Common myeloid progenitor, CD34-positive (primary cell): ENCODE results near the gene HTR5A.

Source experiments
- CTCF ChIA-PET: fragments of 350-600 bp; sonication (Branson Sonifier 250); formaldehyde crosslinking; loops from one replicate; lab custom pipeline; 2021; ENCODE audit warnings: antibody characterized with exemption; lab: Charles Lee
- POLR2A ChIA-PET: fragments of 350-600 bp; sonication (Branson Sonifier 250); formaldehyde crosslinking; loops from one replicate; lab custom pipeline; 2021; ENCODE audit warnings: antibody characterized with exemption; lab: Charles Lee
- DNase-seq, 3 donors: peaks; one replicate each; pipeline versions ENCODE4 v3.0.0 to v3.0.0-alpha.2; 2013
- H3K27ac ChIP-seq, 2 experiments: 1 replicate in 1 of 2; 2 replicates in 1 of 2; pipeline ENCODE4 v1.7.0; 2013; ENCODE audit warnings: inconsistent platforms in 2 of 2, low read length in 2 of 2, mild to moderate bottlenecking in 2 of 2, low read depth in 1 of 2, moderate library complexity in 1 of 2; ENCODE audit not compliant: severe bottlenecking in 2 of 2, insufficient read depth in 1 of 2, poor library complexity in 1 of 2
- H3K27me3 ChIP-seq, 5 experiments: replicated peaks in 2 of 5; 1 replicate in 3 of 5; 2 replicates in 2 of 5; pipeline versions ENCODE4 v1.6.1 to v1.7.0; 2013; ENCODE audit warnings: low read length in 4 of 5, mild to moderate bottlenecking in 2 of 5, moderate library complexity in 2 of 5, inconsistent platforms in 1 of 5; ENCODE audit not compliant: insufficient read depth in 5 of 5, control insufficient read depth in 4 of 5
- H3K36me3 ChIP-seq, 4 experiments: 1 replicate in 2 of 4; 2 replicates in 2 of 4; pipeline versions ENCODE4 v1.6.1 to v1.7.0; 2013; ENCODE audit warnings: low read length in 3 of 4, control low read depth in 1 of 4, mild to moderate bottlenecking in 1 of 4; ENCODE audit not compliant: control insufficient read depth in 4 of 4, insufficient read depth in 4 of 4
- H3K4me1 ChIP-seq, 4 experiments: 1 replicate in 3 of 4; 2 replicates in 1 of 4; pipeline versions ENCODE4 v1.6.1 to v1.7.1; 2013; ENCODE audit warnings: low read length in 3 of 4, mild to moderate bottlenecking in 3 of 4, control low read depth in 1 of 4, inconsistent platforms in 1 of 4, moderate library complexity in 1 of 4; ENCODE audit not compliant: control insufficient read depth in 4 of 4, insufficient read depth in 4 of 4; ENCODE audit errors: control extremely low read depth in 1 of 4
- H3K4me3 ChIP-seq, 7 experiments: 1 replicate in 4 of 7; 2 replicates in 3 of 7; pipeline versions ENCODE4 v1.5.1 to v1.7.0; 2013; ENCODE audit warnings: mild to moderate bottlenecking in 7 of 7, low read length in 6 of 7, moderate library complexity in 6 of 7, inconsistent platforms in 2 of 7, low read depth in 2 of 7, control low read depth in 1 of 7; ENCODE audit not compliant: insufficient read depth in 4 of 7, control insufficient read depth in 1 of 7; ENCODE audit errors: extremely low read depth in 1 of 7
- H3K9me3 ChIP-seq, 5 experiments: 1 replicate in 4 of 5; 2 replicates in 1 of 5; pipeline versions ENCODE4 v1.6.1 to v1.7.1; 2013; ENCODE audit warnings: low read length in 4 of 5, mild to moderate bottlenecking in 2 of 5, inconsistent platforms in 1 of 5, low read depth in 1 of 5, moderate library complexity in 1 of 5; ENCODE audit not compliant: control insufficient read depth in 4 of 5, insufficient read depth in 2 of 5; ENCODE audit errors: control extremely low read depth in 1 of 5
- WGBS: methylation state at CpG from one replicate; pipeline ENCODE4 v1.1.5; 2013; ENCODE audit not compliant: insufficient coverage; 5-methylcytosine and 5-hydroxymethylcytosine counted together

HTR5A gene

DNA sequence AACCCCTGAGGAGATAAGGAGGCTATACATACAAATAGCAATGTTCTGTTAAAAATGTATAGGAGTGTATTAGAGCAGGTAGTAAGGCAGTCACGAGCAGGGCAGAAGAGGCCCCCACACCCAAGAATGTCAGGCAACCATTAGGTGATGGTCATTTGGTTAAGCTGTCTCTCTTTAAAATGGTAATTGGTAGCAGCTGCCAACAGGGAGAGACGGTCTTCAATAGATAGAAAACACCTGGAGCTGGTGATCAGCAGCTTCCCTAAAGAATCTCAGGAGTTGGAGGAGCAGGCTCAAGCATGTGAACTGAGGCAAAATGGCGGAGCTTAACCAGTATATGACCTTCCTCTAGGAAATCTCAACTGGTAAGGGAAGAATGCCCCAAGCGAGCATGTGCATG is 26.4 kb upstream of the HTR5A start:
- 97% methylated on average over 3 of the region's 4 CpGs for WGBS
- no peaks in the 10 kb centered on the region for H3K4me1 ChIP-seq
- CTCF ChIA-PET = no interaction called here

GRCh38 chr7:155048006-155048405 is 22.1 kb upstream of the HTR5A start:
- CTCF ChIA-PET = no interaction called here
- DNase-seq = no peak
- no peak overlapping the region for H3K4me3 ChIP-seq
- POLR2A ChIA-PET = no interaction called here
- peaks cover 0 to 3% (median 0%) of the 10 kb centered on the region in 5 experiments for H3K9me3 ChIP-seq
- H3K4me1 ChIP-seq = no peaks in the 10 kb centered on the region
- H3K36me3 ChIP-seq = no peaks in the 10 kb centered on the region
- H3K27ac ChIP-seq = no peak overlapping the region
- 100% methylated on average over 1 of the region's 4 CpGs for WGBS
- peaks cover 0 to 8% (median 2%) of the 10 kb centered on the region in 5 experiments for H3K27me3 ChIP-seq

More for the DNA sequence above, 26.4 kb upstream of the HTR5A start:
- peaks cover 0 to 7% (median 2%) of the 10 kb centered on the region in 5 experiments for H3K27me3 ChIP-seq
- H3K9me3 ChIP-seq = peaks cover 0 to 3% (median 0%) of the 10 kb centered on the region in 5 experiments
- no peak overlapping the region for H3K27ac ChIP-seq
- no peak overlapping the region for H3K4me3 ChIP-seq
- no peaks in the 10 kb centered on the region for H3K36me3 ChIP-seq
- POLR2A ChIA-PET = no interaction called here
- no peak for DNase-seq

DNA sequence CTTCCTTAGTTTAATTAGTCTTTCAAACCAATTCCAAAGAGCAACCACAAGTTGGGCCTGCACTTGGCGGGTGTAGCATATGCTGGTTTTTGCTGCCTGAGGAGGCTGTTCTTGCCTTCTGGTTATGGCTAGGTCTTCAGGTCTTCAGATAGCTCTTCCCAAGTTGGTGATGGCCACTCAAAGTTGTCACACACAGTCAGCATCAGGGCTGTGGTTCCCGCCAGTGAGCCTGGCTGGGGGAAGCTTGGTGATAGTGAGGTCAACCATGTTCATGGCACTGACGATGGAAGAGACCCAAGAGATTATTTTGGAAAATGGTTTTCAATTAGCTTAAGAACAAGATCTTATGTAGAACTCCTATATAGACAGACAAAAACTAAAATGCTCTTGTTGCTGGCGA is 18.8 kb upstream of the HTR5A start:
- no peak overlapping the region for H3K27ac ChIP-seq
- H3K27me3 ChIP-seq = peaks cover 0 to 4% (median 2%) of the 10 kb centered on the region in 5 experiments
- ChIA-PET CTCF (no interaction called here), POLR2A (no interaction called here)
- no peaks in the 10 kb centered on the region for H3K9me3 ChIP-seq
- no peaks in the 10 kb centered on the region for H3K4me1 ChIP-seq
- H3K36me3 ChIP-seq = no peaks in the 10 kb centered on the region
- 100% methylated on average over 3 of the region's 4 CpGs for WGBS
- no peak overlapping the region for H3K4me3 ChIP-seq
- no peak for DNase-seq

DNA sequence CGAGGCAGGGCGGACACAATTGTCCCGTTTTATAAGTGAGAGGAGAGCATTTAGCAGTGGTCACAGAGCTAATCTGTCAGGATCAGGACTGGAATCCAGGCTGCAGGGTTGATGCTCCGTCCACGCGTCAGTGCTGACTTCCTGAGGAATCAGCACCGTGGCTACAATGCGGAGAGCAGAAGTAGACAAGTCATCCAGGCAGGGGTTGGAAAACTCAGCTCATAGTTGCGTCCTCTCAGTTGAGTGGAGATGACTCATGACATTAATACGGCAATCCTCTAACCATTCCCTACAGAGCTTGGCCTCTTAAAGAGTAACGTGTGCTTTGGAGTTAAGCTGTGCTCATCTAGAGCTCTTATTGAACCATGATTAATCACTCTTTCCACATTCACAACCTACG is 17.1 kb upstream of the HTR5A start:
- Histone ChIP-seq H3K4me1 (no peaks in the 10 kb centered on the region), H3K36me3 (no peaks in the 10 kb centered on the region), H3K4me3 (no peak overlapping the region), H3K9me3 (no peaks in the 10 kb centered on the region), H3K27me3 (peaks cover 0 to 4% (median 2%) of the 10 kb centered on the region in 5 experiments), H3K27ac (no peak overlapping the region)
- ChIA-PET POLR2A (interaction anchor here (0.7 kb wide), 1 partner anchor 785 kb away, joined by 4 read pairs; no protein-coding TSS in a partner anchor), CTCF (no interaction called here)
- 80% methylated on average over 12 of the region's 12 CpGs for WGBS
- DNase-seq = no peak

- Histone ChIP-seq H3K4me3 (no peak overlapping the region), H3K4me1 (no peaks in the 10 kb centered on the region), H3K36me3 (no peaks in the 10 kb centered on the region), H3K27me3 (peaks cover 0 to 2% (median 0%) of the 10 kb centered on the region in 5 experiments), H3K9me3 (no peaks in the 10 kb centered on the region), H3K27ac (no peak overlapping the region)
- POLR2A ChIA-PET = no interaction called here
- CTCF ChIA-PET = interaction anchor here (0.9 kb wide), 1 partner anchor 10 kb away, joined by 3 read pairs; no protein-coding TSS in a partner anchor
- DNase-seq = no peak
- WGBS = 100% methylated on average over 1 of the region's 2 CpGs
Measured at GRCh38 chr7:155054761-155055160, 15.4 kb upstream of the HTR5A start.

- Histone ChIP-seq H3K9me3 (no peaks in the 10 kb centered on the region), H3K27ac (no peak overlapping the region), H3K4me3 (no peak overlapping the region), H3K27me3 (peaks cover 0 to 3% (median 0%) of the 10 kb centered on the region in 5 experiments), H3K36me3 (no peaks in the 10 kb centered on the region), H3K4me1 (no peaks in the 10 kb centered on the region)
- ChIA-PET POLR2A (no interaction called here), CTCF (no interaction called here)
- 79% methylated on average over 3 of the region's 7 CpGs for WGBS
- DNase-seq = no peak
Measured at GRCh38 chr7:155057076-155057475, 13.0 kb upstream of the HTR5A start.

DNA sequence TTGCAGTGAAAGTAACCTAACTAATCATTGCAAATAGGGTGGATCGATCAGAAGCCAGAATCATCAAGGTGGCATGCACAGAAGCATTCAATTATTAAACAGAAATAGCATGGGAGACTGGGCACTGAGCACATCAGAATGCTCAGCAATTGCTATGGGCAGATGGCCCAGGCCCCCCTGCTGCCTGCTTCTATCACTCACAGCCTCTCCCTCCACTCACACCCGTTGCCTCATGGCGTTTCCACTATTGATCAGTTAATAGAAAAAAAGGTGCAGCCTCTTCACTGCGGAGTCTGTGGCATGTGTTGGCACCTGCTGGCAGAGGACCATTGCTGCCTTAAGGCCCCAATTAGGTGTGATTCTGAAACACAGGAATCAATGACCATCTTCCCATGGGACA is 11.2 kb upstream of the HTR5A start:
- DNase-seq = no peak
- ChIA-PET CTCF (no interaction called here), POLR2A (no interaction called here)
- 76% methylated on average over 4 of the region's 4 CpGs for WGBS
- Histone ChIP-seq H3K27me3 (peaks cover 0 to 3% (median 0%) of the 10 kb centered on the region in 5 experiments), H3K27ac (no peak overlapping the region), H3K36me3 (no peaks in the 10 kb centered on the region), H3K4me1 (no peaks in the 10 kb centered on the region), H3K4me3 (no peak overlapping the region), H3K9me3 (no peaks in the 10 kb centered on the region)
